Adrenal gland (tissue), 12 donors: ENCODE measurements around the gene AKAP7. TPM values are rescaled to one million over a fixed set of nuclear protein-coding genes. Genes with fewer than 3 reads are reported as not detected.

Experiments used
- DNase-seq, 7 donors: peaks; one replicate each; pipeline ENCODE4 v3.0.0-alpha.2; 2019 to 2020
- H3K27ac ChIP-seq, 5 donors: fragments of 200-600 bp; sonication (generic) in 4 of 5; 1 replicate in 3 of 5; 2 replicates in 2 of 5; pipeline versions ENCODE4 v1.5.1 to v1.8.0; 2016 to 2020; ENCODE audit warnings: mild to moderate bottlenecking in 1 of 5
- H3K27me3 ChIP-seq: fragments of 200-600 bp; 2 replicates; pipeline ENCODE4 v1.8.0; 2021
- H3K36me3 ChIP-seq, 2 donors: fragments of 200-600 bp; replicated peaks in 1 of 2; 1 replicate in 1 of 2; 2 replicates in 1 of 2; pipeline versions ENCODE4 v1.5.1 to v1.8.0; 2018 to 2022
- H3K4me1 ChIP-seq, 2 donors: fragments of 200-600 bp; replicated peaks in 1 of 2; 1 replicate in 1 of 2; 2 replicates in 1 of 2; pipeline versions ENCODE4 v1.5.1 to v1.8.0; 2018 to 2021
- H3K4me3 ChIP-seq, 4 donors: fragments of 200-600 bp; sonication (generic) in 3 of 4; one replicate each; pipeline ENCODE4 v1.5.1; 2016 to 2018
- H3K9me3 ChIP-seq, 3 donors: fragments of 200-600 bp; sonication (generic) in 1 of 3; replicated peaks in 1 of 3; 1 replicate in 2 of 3; 2 replicates in 1 of 3; pipeline versions ENCODE4 v1.5.1 to v1.8.0; 2016 to 2021
- POLR2A ChIP-seq, 2 donors: fragments of 450-650 bp; IDR thresholded peaks; one replicate each; pipeline ENCODE4 v1.6.1; 2017; ENCODE audit warnings: antibody characterized with exemption in 2 of 2, mild to moderate bottlenecking in 2 of 2, moderate library complexity in 1 of 2
- WGBS, 4 donors: extraction: QIAGEN DNeasy Blood & Tissue Kit in 2 of 4; methylation state at CpG; one replicate each; pipeline versions ENCODE4 v1.1.5 to v1.1.7; 2013 to 2017; 5-methylcytosine and 5-hydroxymethylcytosine counted together
- intact Hi-C, 2 donors: fragments of 100-400 bp; cut with DNase I; formaldehyde crosslinking; loops; one replicate each; pipeline versions ENCODE4 v1.14.1 to v1.15.0; 2022 to 2023
- polyA plus RNA-seq, 3 donors: library from polyadenylated mRNA; stranded (reverse); fragments of 200-250 nt in 2 of 3; fragments of 350-450 nt in 1 of 3; fragmentation: Illumina TruSeq in 1 of 3; extraction: RNeasy Lipid Tissue Mini Kit (QIAGEN cat#74804) in 1 of 3; gene quantifications; one replicate each; pipeline ENCODE4 v1.2.3, GENCODE V29; 2013 to 2014
- total RNA-seq, 9 donors: library from RNA; depleted of rRNA in 4 of 9; stranded (reverse); fragments of >200 nt in 4 of 9; fragments of 120-200 nt in 1 of 9; fragmentation: NEBNext Ultra II Directional in 1 of 9; extraction: Animal tissue kit (Norgen Biotek cat#: 25700) in 1 of 9; gene quantifications; one replicate each; pipeline versions ENCODE4 v1.1.0 to v1.2.4, GENCODE V29; 2013 to 2023
- TF ChIP-seq, protein P1 (sequence below), 6 experiments: fragments of 450-650 bp in 4 of 6; fragments of 200-600 bp in 2 of 6; sonication (generic) in 1 of 6; IDR thresholded peaks; 1 replicate in 5 of 6; 2 replicates in 1 of 6; pipeline versions ENCODE4 v1.5.1 to v1.8.0; 2016 to 2021; ENCODE audit warnings: antibody characterized with exemption in 6 of 6, mild to moderate bottlenecking in 2 of 6, moderate library complexity in 1 of 6
- donor health status: healthy with polysubstance abuse.
- donor health status: Bipolar disorder and iron deficiency.
- donor health status: DM: yes; HTN: yes; CAD: no.
- donor health status: DM: no; HTN: no; CAD: no.
- donor health status: DM: no; HTN: no; CAD: no.
- donor health status: DM: yes; HTN: yes; CAD: no.

Gene AKAP7
- total and polyA plus RNA-seq, 12 donors: 36.2 to 165 (median 62.2) TPM

DNA sequence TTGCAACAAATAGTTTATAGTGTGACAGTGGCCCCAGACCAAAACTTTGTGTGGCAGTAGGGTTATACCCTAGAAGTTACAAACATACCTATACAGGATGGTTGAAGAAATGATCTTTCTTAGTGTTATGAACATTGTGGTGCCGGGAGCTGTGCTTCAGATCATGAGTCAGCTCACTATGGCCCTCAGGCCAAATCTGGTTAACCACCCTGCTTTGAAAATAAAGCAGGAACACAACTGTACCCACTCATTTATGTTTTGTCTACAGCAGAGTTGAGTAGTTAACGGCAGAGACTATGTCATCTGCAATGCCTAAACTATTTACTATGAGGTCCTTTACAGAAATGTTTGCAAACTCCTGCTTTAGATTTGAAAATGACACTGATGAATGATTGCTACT lies 24.3 kb downstream of the AKAP7 start:
- Histone ChIP-seq H3K9me3 (no peaks in the 10 kb centered on the region), H3K27ac (peak overlapping the region in 2 of 5 donors; percentile 10 to 13), H3K4me3 (no peak overlapping the region), H3K36me3 (no peaks in the 10 kb centered on the region), H3K4me1 (peaks cover 9 to 39% of the 10 kb centered on the region in 2 donors), H3K27me3 (no peaks in the 10 kb centered on the region)
- TF ChIP-seq, protein P1, sequence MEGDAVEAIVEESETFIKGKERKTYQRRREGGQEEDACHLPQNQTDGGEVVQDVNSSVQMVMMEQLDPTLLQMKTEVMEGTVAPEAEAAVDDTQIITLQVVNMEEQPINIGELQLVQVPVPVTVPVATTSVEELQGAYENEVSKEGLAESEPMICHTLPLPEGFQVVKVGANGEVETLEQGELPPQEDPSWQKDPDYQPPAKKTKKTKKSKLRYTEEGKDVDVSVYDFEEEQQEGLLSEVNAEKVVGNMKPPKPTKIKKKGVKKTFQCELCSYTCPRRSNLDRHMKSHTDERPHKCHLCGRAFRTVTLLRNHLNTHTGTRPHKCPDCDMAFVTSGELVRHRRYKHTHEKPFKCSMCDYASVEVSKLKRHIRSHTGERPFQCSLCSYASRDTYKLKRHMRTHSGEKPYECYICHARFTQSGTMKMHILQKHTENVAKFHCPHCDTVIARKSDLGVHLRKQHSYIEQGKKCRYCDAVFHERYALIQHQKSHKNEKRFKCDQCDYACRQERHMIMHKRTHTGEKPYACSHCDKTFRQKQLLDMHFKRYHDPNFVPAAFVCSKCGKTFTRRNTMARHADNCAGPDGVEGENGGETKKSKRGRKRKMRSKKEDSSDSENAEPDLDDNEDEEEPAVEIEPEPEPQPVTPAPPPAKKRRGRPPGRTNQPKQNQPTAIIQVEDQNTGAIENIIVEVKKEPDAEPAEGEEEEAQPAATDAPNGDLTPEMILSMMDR (IDR thresholded peaks at IDR 0.05): no peak
- no peak for TF ChIP-seq POLR2A (IDR thresholded peaks at IDR 0.05)
- intact Hi-C loops: no loop called here
- 73 to 80% (median 74%) methylated on average over 2 of the region's 2 CpGs for WGBS, 4 donors
- DNase-seq: no peak

DNA sequence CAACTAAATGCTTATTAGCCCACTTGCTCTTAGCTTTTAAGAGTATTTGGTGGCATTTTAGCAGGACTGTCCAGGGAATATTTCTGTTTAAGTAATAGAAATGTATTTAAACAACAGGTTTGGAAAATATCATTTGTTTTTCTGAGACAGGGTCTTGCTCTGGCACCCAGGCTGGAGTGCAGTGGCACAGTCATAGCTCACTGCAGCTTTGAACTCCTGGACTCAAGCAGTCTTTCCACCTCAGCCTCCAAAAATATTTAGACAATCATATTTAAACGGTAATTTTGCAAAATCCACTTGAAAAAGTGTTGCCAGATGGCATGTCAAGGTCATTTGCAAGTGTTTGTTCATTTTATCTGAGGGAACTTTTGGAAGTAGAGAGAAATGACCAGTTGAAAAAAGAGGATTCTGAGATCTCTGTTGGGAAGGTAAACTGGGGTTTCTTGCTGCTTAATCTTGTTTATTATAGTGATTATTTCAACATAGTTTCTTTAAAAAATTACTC lies 25.0 kb downstream of the AKAP7 start:
- WGBS, 4 donors: 18 to 38% (median 22%) methylated on average over 1 of the region's 1 CpG
- peak in 1 of 7 donors; percentile 18 for DNase-seq
- Histone ChIP-seq H3K4me1 (peaks cover 16 to 46% of the 10 kb centered on the region in 2 donors), H3K27me3 (no peaks in the 10 kb centered on the region), H3K36me3 (peaks cover 0 to under 1% of the 10 kb centered on the region in 2 donors), H3K27ac (peak overlapping the region in 3 of 5 donors; percentile 10 to 47 (median 11)), H3K4me3 (no peak overlapping the region), H3K9me3 (no peaks in the 10 kb centered on the region)
- TF ChIP-seq, protein P1 (IDR thresholded peaks at IDR 0.05): no peak
- no peak for TF ChIP-seq POLR2A (IDR thresholded peaks at IDR 0.05)
- intact Hi-C loops: no loop called here

DNA sequence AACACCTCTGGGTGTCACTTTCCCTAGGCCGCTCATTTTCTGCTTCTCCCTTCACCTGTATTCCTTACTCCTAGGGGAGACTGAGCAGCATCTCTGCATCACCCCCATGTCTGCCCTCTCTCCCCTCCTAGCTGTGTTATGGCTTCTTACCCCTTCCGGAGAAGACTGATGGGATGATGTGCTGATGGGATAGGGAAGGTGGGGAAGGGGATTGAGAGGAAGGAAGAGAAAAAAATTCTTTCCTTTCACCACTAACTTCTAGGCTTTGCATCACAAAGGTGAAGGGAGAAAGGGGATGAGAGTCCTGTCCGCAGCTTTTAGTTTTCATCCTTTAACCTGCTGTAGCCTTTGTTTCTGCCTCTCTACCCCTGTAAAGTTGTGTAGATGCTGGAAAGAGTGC lies 26.7 kb downstream of the AKAP7 start:
- Histone ChIP-seq H3K27me3 (no peaks in the 10 kb centered on the region), H3K4me3 (no peak overlapping the region), H3K9me3 (no peaks in the 10 kb centered on the region), H3K27ac (peak overlapping the region in 1 of 5 donors; percentile 13), H3K36me3 (peaks cover 0 to 10% of the 10 kb centered on the region in 2 donors), H3K4me1 (peaks cover 16 to 48% of the 10 kb centered on the region in 2 donors)
- WGBS, 4 donors: 93 to 99% (median 97%) methylated on average over 3 of the region's 3 CpGs
- TF ChIP-seq POLR2A (IDR thresholded peaks at IDR 0.05): no peak
- TF ChIP-seq, protein P1 (IDR thresholded peaks at IDR 0.05): no peak
- intact Hi-C loops: no loop called here
- DNase-seq: no peak

DNA sequence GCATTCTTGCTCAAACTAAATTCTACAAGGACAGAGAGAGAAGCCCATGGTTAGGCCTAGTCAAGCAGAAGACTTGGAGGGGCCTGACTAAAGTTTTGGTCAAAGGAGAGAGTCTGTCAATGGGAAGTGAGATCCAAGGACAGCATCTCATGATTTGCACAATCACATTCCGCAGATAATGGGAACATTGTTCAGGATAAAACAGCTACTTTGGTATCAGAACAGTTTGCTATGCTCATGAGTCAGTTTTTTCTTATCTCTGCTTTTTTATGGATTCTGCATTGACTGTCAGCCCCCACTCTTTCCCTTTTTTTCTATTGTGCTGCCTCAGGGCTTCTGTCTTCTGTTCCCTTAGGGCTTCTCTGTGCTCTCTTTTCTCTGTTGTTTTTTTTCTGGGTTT lies 28.6 kb downstream of the AKAP7 start:
- Histone ChIP-seq H3K4me3 (peak overlapping the region in 1 of 4 donors; percentile 17), H3K4me1 (peaks cover 16 to 48% of the 10 kb centered on the region in 2 donors), H3K27me3 (no peaks in the 10 kb centered on the region), H3K9me3 (no peaks in the 10 kb centered on the region), H3K27ac (peak overlapping the region; percentile 8 to 87 (median 71)), H3K36me3 (peaks cover 0 to 10% of the 10 kb centered on the region in 2 donors)
- TF ChIP-seq, protein P1 (IDR thresholded peaks at IDR 0.05): no peak
- TF ChIP-seq POLR2A (IDR thresholded peaks at IDR 0.05): no peak
- intact Hi-C loops: no loop called here
- WGBS, 4 donors: 26 to 62% (median 41%) methylated on average over 1 of the region's 1 CpG
- DNase-seq: peak in 3 of 7 donors; percentile 28 to 46 (median 32)
